ENCODE results near the gene HRCT1.
"Not testable (repeated sequence)": the region's sequence is repeated elsewhere in the genome, so short reads cannot be mapped to it uniquely, and the experiment has no call there.

Gene HRCT1

GRCh38 chr9:35897376-35898099 lies 8.5 kb upstream of the HRCT1 start:
- DNase-seq (ENCODE audit: low spot score): not testable (repeated sequence)

- no peak for DNase-seq (ENCODE audit: low spot score)
These were observed 7.7 kb upstream of the HRCT1 start for GRCh38 chr9:35898337-35898736.

GRCh38 chr9:35899021-35899420 lies 7.0 kb upstream of the HRCT1 start:
- DNase-seq (ENCODE audit: low spot score): no peak

GRCh38 chr9:35903049-35903448 lies 3.0 kb upstream of the HRCT1 start:
- peak; percentile 73 for DNase-seq (ENCODE audit: low spot score)

- no peak for DNase-seq (ENCODE audit: low spot score)
These were observed 1.7 kb upstream of the HRCT1 start for GRCh38 chr9:35904338-35904737.

GRCh38 chr9:35905051-35905781 lies 786 bp upstream of the HRCT1 start:
- no peak for DNase-seq (ENCODE audit: low spot score)

- no peak for DNase-seq (ENCODE audit: low spot score)
These were observed 1.1 kb downstream of the HRCT1 start for GRCh38 chr9:35906923-35907699.

GRCh38 chr9:35907711-35908503 lies 1.9 kb downstream of the HRCT1 start:
- DNase-seq (ENCODE audit: low spot score): no peak

GRCh38 chr9:35908504-35909125 lies 2.6 kb downstream of the HRCT1 start:
- no peak for DNase-seq (ENCODE audit: low spot score)

- DNase-seq (ENCODE audit: low spot score): no peak
These were observed 3.3 kb downstream of the HRCT1 start, which contains the start of gene SPAAR for GRCh38 chr9:35909274-35909673. Gene SPAAR (plus strand): TSS chr9:35909490. CDS start chr9:35910464, 974 bp downstream.

- no peak for DNase-seq (ENCODE audit: low spot score)
These were observed 3.9 kb downstream of the HRCT1 start for GRCh38 chr9:35909687-35910612.

GRCh38 chr9:35910613-35911359 lies 4.8 kb downstream of the HRCT1 start:
- peak; percentile 62 for DNase-seq (ENCODE audit: low spot score)

GRCh38 chr9:35911690-35912089 lies 5.7 kb downstream of the HRCT1 start:
- DNase-seq (ENCODE audit: low spot score): no peak

GRCh38 chr9:35912791-35913400 lies 6.9 kb downstream of the HRCT1 start:
- DNase-seq (ENCODE audit: low spot score): no peak

GRCh38 chr9:35913429-35913828 lies 7.4 kb downstream of the HRCT1 start:
- not testable (repeated sequence) for DNase-seq (ENCODE audit: low spot score)

- DNase-seq (ENCODE audit: low spot score): no peak
These were observed 8.4 kb downstream of the HRCT1 start for GRCh38 chr9:35914301-35914807.

GRCh38 chr9:35915681-35916294 lies 9.8 kb downstream of the HRCT1 start:
- no peak for DNase-seq (ENCODE audit: low spot score)

- DNase-seq (ENCODE audit: low spot score): no peak
These were observed 11.3 kb downstream of the HRCT1 start for GRCh38 chr9:35917261-35917660.

Measured in CD4-positive, alpha-beta T cell treated with Interleukin-2 at 100 ng/mL for 4 hours (primary cell).